ENCODE measurements around the gene SLC45A1. TPM values are rescaled to one million over a fixed set of nuclear protein-coding genes. Genes with fewer than 3 reads are reported as not detected.

SLC45A1 gene
- total RNA-seq, 1 donor from 2014 or later, result 0.49 TPM

GRCh38 chr1:8311068-8311718 lies 6.7 kb upstream of the SLC45A1 start:
- DNase-seq, result no peak

GRCh38 chr1:8312235-8313218 lies 5.4 kb upstream of the SLC45A1 start:
- no peak for DNase-seq

- DNase-seq, result no peak
These were observed 4.7 kb upstream of the SLC45A1 start for GRCh38 chr1:8313231-8313630.

GRCh38 chr1:8314346-8315280 lies 3.3 kb upstream of the SLC45A1 start:
- peak; percentile 20 for DNase-seq

- DNase-seq, result no peak
These were observed 2.1 kb upstream of the SLC45A1 start for GRCh38 chr1:8315573-8316475.

- no peak for DNase-seq
These were observed 522 bp downstream of the SLC45A1 start for GRCh38 chr1:8318436-8318835.

GRCh38 chr1:8321612-8322011 lies 3.7 kb downstream of the SLC45A1 start:
- no peak for DNase-seq

- DNase-seq, result no peak
These were observed 5.8 kb downstream of the SLC45A1 start for GRCh38 chr1:8323706-8324105.

- no peak for DNase-seq
These were observed 6.4 kb downstream of the SLC45A1 start for GRCh38 chr1:8324176-8324810.

- DNase-seq, result no peak
These were observed 7.9 kb downstream of the SLC45A1 start for GRCh38 chr1:8325771-8326170.

GRCh38 chr1:8326265-8326664 lies 8.4 kb downstream of the SLC45A1 start:
- DNase-seq, result no peak

GRCh38 chr1:8328271-8328670 lies 10.4 kb downstream of the SLC45A1 start:
- DNase-seq, result no peak

GRCh38 chr1:8329439-8329838 lies 11.5 kb downstream of the SLC45A1 start:
- DNase-seq, result no peak

GRCh38 chr1:8329858-8330257 lies 11.9 kb downstream of the SLC45A1 start:
- DNase-seq, result no peak

GRCh38 chr1:8330271-8331125 lies 12.6 kb downstream of the SLC45A1 start:
- DNase-seq, result no peak

GRCh38 chr1:8332806-8333205 lies 14.9 kb downstream of the SLC45A1 start:
- no peak for DNase-seq

GRCh38 chr1:8333246-8333987 lies 15.5 kb downstream of the SLC45A1 start:
- no peak for DNase-seq

GRCh38 chr1:8334106-8334851 lies 16.4 kb downstream of the SLC45A1 start:
- DNase-seq, result no peak
